Keratinocyte (primary cell): ENCODE measurements around the gene PRKAR1B. TPM values are rescaled to one million over a fixed set of nuclear protein-coding genes. Genes with fewer than 3 reads are reported as not detected.

Experiments
- DNase-seq: peaks from one replicate; pipeline ENCODE4 v3.0.0-alpha.2; 2011; ENCODE audit warnings: low read depth, missing footprints, low spot score
- FAIRE-seq: peaks from 2 replicates; lab custom pipeline; 2011; peaks lifted over from hg19 to GRCh38; lab: Jason Lieb, UNC
- H2AFZ ChIP-seq: 2 replicates; pipeline ENCODE4 v1.6.0; 2012; ENCODE audit warnings: low read length, control low read depth, inconsistent platforms; ENCODE audit not compliant: control insufficient read depth
- H3K27ac ChIP-seq: 2 replicates; pipeline ENCODE4 v1.5.1; 2011; ENCODE audit warnings: low read length; ENCODE audit not compliant: control insufficient read depth, insufficient read depth
- H3K27me3 ChIP-seq: 3 replicates; pipeline ENCODE4 v1.6.0; 2011; ENCODE audit warnings: low read length; ENCODE audit not compliant: control insufficient read depth, insufficient read depth; ENCODE audit errors: extremely low read depth
- H3K36me3 ChIP-seq, 2 experiments: 2 replicates in 1 of 2; 3 replicates in 1 of 2; pipeline ENCODE4 v1.5.1; 2011; ENCODE audit warnings: low read length in 2 of 2, mild to moderate bottlenecking in 1 of 2; ENCODE audit not compliant: control insufficient read depth in 2 of 2, insufficient read depth in 2 of 2; ENCODE audit errors: extremely low read depth in 1 of 2
- H3K4me1 ChIP-seq: 3 replicates; pipeline ENCODE4 v1.5.1; 2011; ENCODE audit warnings: low read length; ENCODE audit not compliant: control insufficient read depth, insufficient read depth; ENCODE audit errors: extremely low read depth
- H3K4me2 ChIP-seq: 3 replicates; pipeline ENCODE4 v1.6.0; 2011; ENCODE audit warnings: low read depth, low read length; ENCODE audit not compliant: control insufficient read depth, insufficient read depth; ENCODE audit errors: extremely low read depth
- H3K4me3 ChIP-seq, 3 experiments: fragments of 200-600 bp in 1 of 3; sonication (generic) in 1 of 3; 2 replicates in 2 of 3; 3 replicates in 1 of 3; pipeline ENCODE4 v1.5.1; 2011 to 2016; ENCODE audit warnings: low read length in 3 of 3, mild to moderate bottlenecking in 3 of 3, control low read depth in 2 of 3, inconsistent platforms in 1 of 3, low read depth in 1 of 3, mixed read lengths in 1 of 3, mixed run types in 1 of 3, moderate library complexity in 1 of 3; ENCODE audit not compliant: control insufficient read depth in 2 of 3, insufficient read depth in 2 of 3; ENCODE audit errors: extremely low read depth in 1 of 3
- H3K79me2 ChIP-seq: 2 replicates; pipeline ENCODE4 v1.6.0; 2012; ENCODE audit warnings: low read length; ENCODE audit not compliant: control insufficient read depth, insufficient read depth
- H3K9ac ChIP-seq: 3 replicates; pipeline ENCODE4 v1.6.0; 2011; ENCODE audit warnings: low read length; ENCODE audit not compliant: control insufficient read depth, insufficient read depth; ENCODE audit errors: extremely low read depth
- H3K9me1 ChIP-seq: 3 replicates; pipeline ENCODE4 v1.6.0; 2011; ENCODE audit warnings: low read length; ENCODE audit not compliant: control insufficient read depth, insufficient read depth; ENCODE audit errors: extremely low read depth
- H3K9me3 ChIP-seq: 2 replicates; pipeline ENCODE4 v1.5.1; 2012; ENCODE audit warnings: low read depth, low read length; ENCODE audit not compliant: control insufficient read depth
- H4K20me1 ChIP-seq: 3 replicates; pipeline ENCODE4 v1.6.0; 2011; ENCODE audit warnings: low read length; ENCODE audit not compliant: control insufficient read depth, insufficient read depth; ENCODE audit errors: extremely low read depth
- CTCF ChIP-seq, 3 experiments: IDR thresholded peaks in 1 of 3; conservative IDR thresholded peaks in 1 of 3; optimal IDR thresholded peaks in 1 of 3; 2 replicates in 2 of 3; 3 replicates in 1 of 3; pipeline versions ENCODE3 to v1.5.1; 2011; ENCODE audit warnings: low read length in 3 of 3, mild to moderate bottlenecking in 3 of 3, moderate library complexity in 2 of 3, control low read depth in 1 of 3, inconsistent platforms in 1 of 3; ENCODE audit not compliant: insufficient read depth in 2 of 3; ENCODE audit errors: extremely low read depth in 1 of 3
- EZH2 ChIP-seq: IDR thresholded peaks from one replicate; pipeline ENCODE4 v1.6.1; 2012; ENCODE audit warnings: inconsistent platforms, mild to moderate bottlenecking, low read length, moderate library complexity
- dilution Hi-C: fragments of 300-500 bp; cut with MboI; formaldehyde crosslinking; loops from one replicate; pipeline ENCODE4 v1.7.0; 2020; ENCODE audit warnings: low sequenced_read_pairs; ENCODE audit not compliant: extremely low pct_ligation_motif_present
- polyA plus RNA-seq, 5 experiments: library from polyadenylated mRNA; depleted of rRNA in 3 of 5; stranded (reverse) in 3 of 5; stranded (forward) in 1 of 5; unstranded in 1 of 5; fragments of >200 nt; gene quantifications; 1 replicate in 1 of 5; 2 replicates in 3 of 5; 3 replicates in 1 of 5; pipeline versions ENCODE4 v1.2.1 to v1.2.3, GENCODE V29; 2011 to 2012; ENCODE audit warnings: missing spikeins in 2 of 5, low read depth in 1 of 5, low replicate concordance in 1 of 5

Gene PRKAR1B
- polyA plus RNA-seq, 1 donor (not counting 4 experiments of a cell fraction or from before 2014, with no cell fraction given) = 10.8 TPM

GRCh38 chr7:559396-559705 lies 167.7 kb downstream of the PRKAR1B start:
- Histone ChIP-seq H3K4me2 (no peak overlapping the region), H3K27me3 (no peaks in the 10 kb centered on the region), H3K27ac (no peak overlapping the region), H2AFZ (no peak overlapping the region), H3K79me2 (no peaks in the 10 kb centered on the region), H3K9me1 (no peaks in the 10 kb centered on the region), H4K20me1 (no peaks in the 10 kb centered on the region), H3K4me1 (no peaks in the 10 kb centered on the region), H3K9ac (no peak overlapping the region), H3K36me3 (no peaks in the 10 kb centered on the region), H3K9me3 (no peaks in the 10 kb centered on the region), H3K4me3 (no peak overlapping the region)
- TF ChIP-seq CTCF (optimal IDR thresholded peaks at IDR 0.05 in 1 of 3, IDR thresholded peaks at IDR 0.05 in 1 of 3, conservative IDR thresholded peaks at IDR 0.05 in 1 of 3; ENCODE audit: extremely low read depth in 1 of 3, insufficient read depth in 2 of 3, low read length in 3 of 3) = no peak
- TF ChIP-seq EZH2 = no peak
- DNase-seq (no peak), FAIRE-seq (no peak)
- dilution Hi-C loops = no loop called here

DNA sequence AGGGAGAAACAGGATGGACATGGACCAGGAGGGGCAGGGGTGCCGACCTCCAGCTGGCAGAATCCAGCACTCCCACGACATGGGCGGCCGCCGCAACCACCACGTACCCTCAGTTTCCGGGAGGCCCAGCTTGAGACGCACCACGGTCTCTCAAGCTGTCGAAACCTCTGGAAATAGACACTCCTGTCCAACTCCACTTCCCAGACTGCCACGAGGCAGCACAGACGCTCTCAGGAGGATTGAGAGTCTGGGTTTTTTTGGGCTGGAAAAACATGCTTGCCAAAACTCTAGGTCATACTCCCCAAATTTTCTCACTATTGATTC lies 169.6 kb downstream of the PRKAR1B start:
- no peaks in the 10 kb centered on the region for H3K36me3 ChIP-seq
- DNase-seq (no peak), FAIRE-seq (no peak)
- dilution Hi-C loops = no loop called here
- H3K4me1 ChIP-seq = no peaks in the 10 kb centered on the region
- H3K4me2 ChIP-seq = no peak overlapping the region
- no peaks in the 10 kb centered on the region for H3K9me3 ChIP-seq
- H3K27ac ChIP-seq = no peak overlapping the region
- TF ChIP-seq EZH2 (no peak), CTCF (optimal IDR thresholded peaks at IDR 0.05 in 1 of 3, IDR thresholded peaks at IDR 0.05 in 1 of 3, conservative IDR thresholded peaks at IDR 0.05 in 1 of 3; ENCODE audit: extremely low read depth in 1 of 3, insufficient read depth in 2 of 3, low read length in 3 of 3) (no peak)
- H3K4me3 ChIP-seq = no peak overlapping the region
- H2AFZ ChIP-seq = no peak overlapping the region
- H3K79me2 ChIP-seq = no peaks in the 10 kb centered on the region
- no peaks in the 10 kb centered on the region for H4K20me1 ChIP-seq
- no peaks in the 10 kb centered on the region for H3K27me3 ChIP-seq
- H3K9ac ChIP-seq = no peak overlapping the region
- H3K9me1 ChIP-seq = no peaks in the 10 kb centered on the region
